Measurements from ENCODE around the gene KIF1B.

DNA sequence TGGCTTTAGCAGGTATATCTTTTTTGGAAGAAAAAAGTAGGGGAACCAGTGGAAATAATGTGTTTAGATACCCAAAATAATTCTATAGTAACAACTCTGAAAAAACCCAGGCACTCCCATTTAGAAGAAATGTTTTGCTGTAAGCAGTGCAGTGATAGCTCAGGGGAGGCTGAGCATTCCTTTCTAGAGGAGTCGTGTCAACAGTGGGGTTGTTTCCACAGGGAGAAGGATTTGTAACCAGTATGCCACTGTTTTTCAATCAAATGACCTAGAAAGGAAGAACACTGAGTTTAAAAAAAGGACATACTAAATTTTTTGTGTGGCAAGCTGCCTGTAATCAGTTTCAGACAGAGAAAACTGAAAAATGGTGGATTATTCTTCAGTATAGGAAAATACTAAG is 190.9 kb downstream of the KIF1B start:
- TF ChIP-seq, protein P1, sequence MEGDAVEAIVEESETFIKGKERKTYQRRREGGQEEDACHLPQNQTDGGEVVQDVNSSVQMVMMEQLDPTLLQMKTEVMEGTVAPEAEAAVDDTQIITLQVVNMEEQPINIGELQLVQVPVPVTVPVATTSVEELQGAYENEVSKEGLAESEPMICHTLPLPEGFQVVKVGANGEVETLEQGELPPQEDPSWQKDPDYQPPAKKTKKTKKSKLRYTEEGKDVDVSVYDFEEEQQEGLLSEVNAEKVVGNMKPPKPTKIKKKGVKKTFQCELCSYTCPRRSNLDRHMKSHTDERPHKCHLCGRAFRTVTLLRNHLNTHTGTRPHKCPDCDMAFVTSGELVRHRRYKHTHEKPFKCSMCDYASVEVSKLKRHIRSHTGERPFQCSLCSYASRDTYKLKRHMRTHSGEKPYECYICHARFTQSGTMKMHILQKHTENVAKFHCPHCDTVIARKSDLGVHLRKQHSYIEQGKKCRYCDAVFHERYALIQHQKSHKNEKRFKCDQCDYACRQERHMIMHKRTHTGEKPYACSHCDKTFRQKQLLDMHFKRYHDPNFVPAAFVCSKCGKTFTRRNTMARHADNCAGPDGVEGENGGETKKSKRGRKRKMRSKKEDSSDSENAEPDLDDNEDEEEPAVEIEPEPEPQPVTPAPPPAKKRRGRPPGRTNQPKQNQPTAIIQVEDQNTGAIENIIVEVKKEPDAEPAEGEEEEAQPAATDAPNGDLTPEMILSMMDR (IDR thresholded peaks at IDR 0.05; ENCODE audit: insufficient read depth, low read length, poor library complexity, severe bottlenecking): no peak
- no peak for TF ChIP-seq EZH2phosphoT487 (conservative IDR thresholded peaks at IDR 0.05; ENCODE audit: low read length)
